ENCODE data around the gene SLC35F2. TPM values are rescaled to one million over a fixed set of nuclear protein-coding genes. Genes with fewer than 3 reads are reported as not detected.

Gene SLC35F2
- total RNA-seq, 8 experiments from 2014 or later: 2.2 to 22.8 (median 5.4) TPM

DNA sequence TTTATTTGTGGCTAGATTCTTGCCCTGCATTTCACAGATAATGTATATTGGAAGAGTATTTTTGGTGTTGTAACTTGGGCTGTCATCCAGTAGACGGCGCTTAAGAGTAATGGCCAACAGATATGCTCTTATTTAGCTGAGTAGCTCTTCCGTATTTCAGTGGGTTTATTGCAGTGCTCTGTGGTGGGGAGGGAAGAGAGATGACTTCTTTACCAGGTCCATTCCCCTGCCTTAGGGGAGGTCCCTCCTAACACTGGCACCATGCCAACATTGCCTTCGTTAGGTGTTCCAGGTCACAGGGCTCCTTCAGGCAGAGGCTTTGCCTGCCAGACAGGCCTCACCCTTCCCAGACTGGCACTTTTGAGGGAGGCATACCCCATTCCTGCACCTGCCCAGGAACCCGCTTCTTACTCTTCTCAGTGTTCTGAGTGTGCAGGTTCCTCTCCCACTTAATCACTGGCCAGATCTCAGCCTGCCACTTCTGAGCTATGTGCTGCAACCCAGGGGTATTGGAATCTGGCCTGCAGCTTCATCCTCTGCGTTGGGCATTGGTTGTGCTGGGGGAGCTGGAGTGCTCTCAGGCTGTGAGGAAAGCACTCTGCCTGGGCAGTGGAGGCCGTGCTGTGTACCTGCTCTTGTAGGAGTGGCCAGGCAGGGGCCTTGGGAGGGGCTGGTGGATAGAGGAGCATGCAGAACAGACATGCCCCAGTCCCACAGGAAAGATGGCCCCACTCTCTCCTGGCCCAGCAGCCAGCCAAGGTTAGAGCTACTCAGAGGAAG is 117.4 kb downstream of the SLC35F2 start:
- WGBS, 10 experiments: 0 to 97% (median 61%) methylated on average over 1 to 5 of the region's 7 CpGs; no CpG with 5 or more reads in 4 of the 10 experiments
- in situ Hi-C loops (cut with MboI; ENCODE audit: low pct_unique_long_range_greater_than_20kb in 2 of 9, low sequenced_read_pairs in 9 of 9, unreplicated experiment in 9 of 9): no loop called here
- ATAC-seq (replicated peaks in 6 of 8): peak in 2 of 8 experiments; percentile 46 to 51
- Histone ChIP-seq H3K4me1 (replicated peaks in 1 of 2) (peaks cover 0 to 3% of the 10 kb centered on the region in 2 donors), H3K27ac (no peak overlapping the region), H3K4me3 (no peak overlapping the region)

Other genes starting within 250 kb of the SLC35F2 start
- under 1 TPM in 2 of 8 experiments, not detected in 6; 0.66 to 0.92 TPM for gene SLN, start 146.7 kb downstream of the SLC35F2 start, total RNA-seq
- 10 to 100 TPM in 2 of 8 experiments, 1 to 10 TPM in 3, not detected in 3; 7.0 to 11.1 (median 9.0) TPM for gene RAB39A, start 69.7 kb upstream of the SLC35F2 start, total RNA-seq
- gene CUL5, start 150.1 kb upstream of the SLC35F2 start, total RNA-seq: 10 to 100 TPM; 20.1 to 31.4 (median 24.3) TPM